ENCODE data around the gene PDE4B. TPM values are rescaled to one million over a fixed set of nuclear protein-coding genes. Genes with fewer than 3 reads are reported as not detected.

PDE4B gene
- total RNA-seq, 1 experiment from 2014 or later: not detected

GRCh38 chr1:65799601-65800000, 6.9 kb downstream of the PDE4B start:
- ChIA-PET CTCF (no interaction called here), POLR2A (no interaction called here)
- Mint-ChIP-seq H3K27me3 (ENCODE audit: insufficient read depth, unreplicated experiment) (peaks cover 3% of the 10 kb centered on the region), H3K4me1 (ENCODE audit: low read depth, unreplicated experiment) (no peaks in the 10 kb centered on the region), H3K9me3 (ENCODE audit: unreplicated experiment) (no peaks in the 10 kb centered on the region), H3K27ac (ENCODE audit: unreplicated experiment) (no peak overlapping the region), H3K36me3 (ENCODE audit: insufficient read depth, unreplicated experiment) (no peaks in the 10 kb centered on the region), H3K4me3 (ENCODE audit: unreplicated experiment) (no peak overlapping the region)
- intact Hi-C loops (cut with micrococcal nuclease; ENCODE audit: unreplicated experiment): no loop called here
- no peak for TF ChIP-seq CTCF (IDR thresholded peaks at IDR 0.05; ENCODE audit: insufficient read depth in 1 of 2, low read depth in 1 of 2, low read length in 1 of 2, severe bottlenecking in 1 of 2, unreplicated experiment in 1 of 2)
- no peak overlapping the region for H3K4me3 ChIP-seq (ENCODE audit: low read depth, low read length)
- DNase-seq: no peak
- BruUV-seq (replicated peaks): no TSS peak
- H3K27me3 ChIP-seq (replicated peaks; ENCODE audit: control insufficient read depth, insufficient read depth, low read length): no peaks in the 10 kb centered on the region
- no peaks in the 10 kb centered on the region for H3K9me3 ChIP-seq
- no peaks in the 10 kb centered on the region for H3K4me1 ChIP-seq
- H3K36me3 ChIP-seq (ENCODE audit: control insufficient read depth, insufficient read depth, low read length): no peaks in the 10 kb centered on the region

GRCh38 chr1:65804584-65804983, 11.9 kb downstream of the PDE4B start:
- ChIA-PET CTCF (no interaction called here), POLR2A (no interaction called here)
- no peaks in the 10 kb centered on the region for H3K4me1 ChIP-seq
- intact Hi-C loops (cut with micrococcal nuclease; ENCODE audit: unreplicated experiment): no loop called here
- no peaks in the 10 kb centered on the region for H3K36me3 ChIP-seq (ENCODE audit: control insufficient read depth, insufficient read depth, low read length)
- no peak overlapping the region for H3K4me3 ChIP-seq (ENCODE audit: low read depth, low read length)
- Mint-ChIP-seq H3K27me3 (ENCODE audit: insufficient read depth, unreplicated experiment) (peaks cover 3% of the 10 kb centered on the region), H3K27ac (ENCODE audit: unreplicated experiment) (no peak overlapping the region), H3K4me3 (ENCODE audit: unreplicated experiment) (no peak overlapping the region), H3K36me3 (ENCODE audit: insufficient read depth, unreplicated experiment) (no peaks in the 10 kb centered on the region), H3K4me1 (ENCODE audit: low read depth, unreplicated experiment) (no peaks in the 10 kb centered on the region), H3K9me3 (ENCODE audit: unreplicated experiment) (no peaks in the 10 kb centered on the region)
- no peaks in the 10 kb centered on the region for H3K27me3 ChIP-seq (replicated peaks; ENCODE audit: control insufficient read depth, insufficient read depth, low read length)
- no peak for TF ChIP-seq CTCF (IDR thresholded peaks at IDR 0.05; ENCODE audit: insufficient read depth in 1 of 2, low read depth in 1 of 2, low read length in 1 of 2, severe bottlenecking in 1 of 2, unreplicated experiment in 1 of 2)
- no TSS peak for BruUV-seq (replicated peaks)
- H3K9me3 ChIP-seq: no peaks in the 10 kb centered on the region
- DNase-seq: no peak

- no TSS peak for BruUV-seq (replicated peaks)
- Mint-ChIP-seq H3K9me3 (ENCODE audit: unreplicated experiment) (no peaks in the 10 kb centered on the region), H3K4me3 (ENCODE audit: unreplicated experiment) (no peak overlapping the region), H3K27ac (ENCODE audit: unreplicated experiment) (no peak overlapping the region), H3K27me3 (ENCODE audit: insufficient read depth, unreplicated experiment) (no peaks in the 10 kb centered on the region), H3K36me3 (ENCODE audit: insufficient read depth, unreplicated experiment) (no peaks in the 10 kb centered on the region), H3K4me1 (ENCODE audit: low read depth, unreplicated experiment) (no peaks in the 10 kb centered on the region)
- ChIA-PET CTCF (no interaction called here), POLR2A (no interaction called here)
- H3K9me3 ChIP-seq: no peaks in the 10 kb centered on the region
- no peaks in the 10 kb centered on the region for H3K36me3 ChIP-seq (ENCODE audit: control insufficient read depth, insufficient read depth, low read length)
- no peak for DNase-seq
- no peak overlapping the region for H3K4me3 ChIP-seq (ENCODE audit: low read depth, low read length)
- TF ChIP-seq CTCF (IDR thresholded peaks at IDR 0.05; ENCODE audit: insufficient read depth in 1 of 2, low read depth in 1 of 2, low read length in 1 of 2, severe bottlenecking in 1 of 2, unreplicated experiment in 1 of 2): no peak
- H3K4me1 ChIP-seq: no peaks in the 10 kb centered on the region
- H3K27me3 ChIP-seq (replicated peaks; ENCODE audit: control insufficient read depth, insufficient read depth, low read length): no peaks in the 10 kb centered on the region
- intact Hi-C loops (cut with micrococcal nuclease; ENCODE audit: unreplicated experiment): no loop called here
These were observed 19.4 kb downstream of the PDE4B start for GRCh38 chr1:65812065-65812464.
